ENCODE data around the gene CDH4. TPM values are rescaled to one million over a fixed set of nuclear protein-coding genes. Genes with fewer than 3 reads are reported as not detected.
A peak's percentile ranks its signal among the peaks of the same experiment; 100 is the strongest.

Gene CDH4
- total RNA-seq, 1 donor from 2014 or later: 0.06 TPM

GRCh38 chr20:61898405-61898804, 646.3 kb downstream of the CDH4 start:
- no peak overlapping the region for H3K27ac ChIP-seq
- TF ChIP-seq CTCF (IDR thresholded peaks at IDR 0.05): no peak
- no peak for ATAC-seq

GRCh38 chr20:61900011-61900944, 648.2 kb downstream of the CDH4 start:
- peaks cover 41% of the 10 kb centered on the region for H3K27me3 ChIP-seq (ENCODE audit: low read depth)
- H3K36me3 ChIP-seq: no peaks in the 10 kb centered on the region
- ATAC-seq: no peak
- H3K9me3 ChIP-seq: no peaks in the 10 kb centered on the region
- H3K4me1 ChIP-seq: no peaks in the 10 kb centered on the region
- no peak overlapping the region for H3K4me3 ChIP-seq
- intact Hi-C loops (cut with DNase I): no loop called here
- DNase-seq: peak; percentile 35
- no peak overlapping the region for H3K27ac ChIP-seq
- TF ChIP-seq CTCF (IDR thresholded peaks at IDR 0.05): no peak

More at GRCh38 chr20:61898405-61898804, 646.3 kb downstream of the CDH4 start:
- Histone ChIP-seq H3K36me3 (no peaks in the 10 kb centered on the region), H3K27me3 (ENCODE audit: low read depth) (peaks cover 37% of the 10 kb centered on the region), H3K4me1 (no peaks in the 10 kb centered on the region), H3K9me3 (no peaks in the 10 kb centered on the region), H3K4me3 (no peak overlapping the region)
- intact Hi-C loops (cut with DNase I): no loop called here
- peak; percentile 29 for DNase-seq

GRCh38 chr20:61900945-61901293, 648.9 kb downstream of the CDH4 start:
- H3K36me3 ChIP-seq: no peaks in the 10 kb centered on the region
- intact Hi-C loops (cut with DNase I): no loop called here
- no peaks in the 10 kb centered on the region for H3K9me3 ChIP-seq
- TF ChIP-seq CTCF (IDR thresholded peaks at IDR 0.05): no peak
- H3K4me1 ChIP-seq: no peaks in the 10 kb centered on the region
- no peak for ATAC-seq
- no peak overlapping the region for H3K27ac ChIP-seq
- H3K27me3 ChIP-seq (ENCODE audit: low read depth): peaks cover 42% of the 10 kb centered on the region
- H3K4me3 ChIP-seq: no peak overlapping the region
- DNase-seq: no peak

GRCh38 chr20:61901392-61902220, 649.5 kb downstream of the CDH4 start:
- H3K27ac ChIP-seq: no peak overlapping the region
- ATAC-seq (no peak), DNase-seq (no peak)
- no peaks in the 10 kb centered on the region for H3K4me1 ChIP-seq
- no peak for TF ChIP-seq CTCF (IDR thresholded peaks at IDR 0.05)
- no peak overlapping the region for H3K4me3 ChIP-seq
- intact Hi-C loops (cut with DNase I): no loop called here
- H3K36me3 ChIP-seq: no peaks in the 10 kb centered on the region
- H3K9me3 ChIP-seq: no peaks in the 10 kb centered on the region
- H3K27me3 ChIP-seq (ENCODE audit: low read depth): peaks cover 35% of the 10 kb centered on the region

GRCh38 chr20:61902221-61902869, 650.3 kb downstream of the CDH4 start:
- no peak for ATAC-seq
- Histone ChIP-seq H3K9me3 (no peaks in the 10 kb centered on the region), H3K4me3 (no peak overlapping the region), H3K27me3 (ENCODE audit: low read depth) (peaks cover 34% of the 10 kb centered on the region), H3K4me1 (no peaks in the 10 kb centered on the region), H3K27ac (no peak overlapping the region), H3K36me3 (no peaks in the 10 kb centered on the region)
- no peak for TF ChIP-seq CTCF (IDR thresholded peaks at IDR 0.05)
- intact Hi-C loops (cut with DNase I): no loop called here
- DNase-seq: no peak
